HG02798 (cell line): ENCODE data around the gene CETP.
"Not testable (repeated sequence)": the region's sequence is repeated elsewhere in the genome, so short reads cannot be mapped to it uniquely, and the experiment has no call there.

ENCODE experiments used
- ATAC-seq: cut with Tn5 transposase; IDR thresholded peaks from one replicate; pipeline ENCODE4 v1.9.1; 2021; ENCODE audit warnings: mild to moderate bottlenecking; ENCODE audit not compliant: unreplicated experiment, poor library complexity

The CETP gene

GRCh38 chr16:56950881-56951771 lies 10.6 kb upstream of the CETP start:
- ATAC-seq = peak; percentile 43

DNA sequence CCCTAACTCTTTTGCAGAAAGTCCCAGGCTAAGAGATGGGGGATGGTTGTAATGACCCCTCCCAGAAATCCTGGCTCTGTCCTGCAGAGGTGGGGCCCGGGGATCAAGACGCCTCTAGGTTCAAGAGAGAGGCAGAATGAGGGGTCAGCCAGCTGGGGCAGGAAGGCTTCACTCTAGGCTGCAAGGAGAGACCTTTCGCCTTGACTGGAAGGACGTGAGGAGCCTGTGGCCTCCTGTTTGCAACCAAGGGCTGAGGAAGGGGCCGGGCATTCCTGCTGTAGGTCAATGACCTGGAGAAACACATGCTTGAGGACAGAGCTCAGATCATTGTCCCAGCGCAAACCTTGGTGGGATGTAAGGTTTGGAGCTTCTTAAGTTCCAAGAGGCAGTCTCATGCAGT lies 8.7 kb upstream of the CETP start:
- ATAC-seq = no peak

DNA sequence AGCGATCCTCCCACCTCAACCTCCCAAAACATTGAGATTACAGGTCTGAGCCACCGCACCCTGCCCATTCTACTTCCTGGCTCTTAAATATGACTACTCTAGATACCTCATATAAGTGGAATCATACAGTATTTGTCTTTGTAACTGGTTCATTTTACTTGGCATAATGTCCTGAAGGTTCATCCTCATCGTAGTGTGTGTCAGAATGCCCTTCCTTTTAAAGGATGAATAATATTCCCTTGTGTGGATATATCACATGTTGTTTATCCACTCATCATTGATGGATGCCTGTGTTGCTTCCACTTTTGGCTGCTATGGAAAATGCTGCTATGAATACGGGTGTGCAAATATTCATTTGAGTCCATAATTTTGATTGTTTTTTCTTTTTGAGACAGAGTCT lies 5.7 kb upstream of the CETP start:
- ATAC-seq = no peak

GRCh38 chr16:56956756-56957155 lies 5.0 kb upstream of the CETP start:
- ATAC-seq = no peak

GRCh38 chr16:56960681-56961281 lies 969 bp upstream of the CETP start:
- ATAC-seq = no peak

DNA sequence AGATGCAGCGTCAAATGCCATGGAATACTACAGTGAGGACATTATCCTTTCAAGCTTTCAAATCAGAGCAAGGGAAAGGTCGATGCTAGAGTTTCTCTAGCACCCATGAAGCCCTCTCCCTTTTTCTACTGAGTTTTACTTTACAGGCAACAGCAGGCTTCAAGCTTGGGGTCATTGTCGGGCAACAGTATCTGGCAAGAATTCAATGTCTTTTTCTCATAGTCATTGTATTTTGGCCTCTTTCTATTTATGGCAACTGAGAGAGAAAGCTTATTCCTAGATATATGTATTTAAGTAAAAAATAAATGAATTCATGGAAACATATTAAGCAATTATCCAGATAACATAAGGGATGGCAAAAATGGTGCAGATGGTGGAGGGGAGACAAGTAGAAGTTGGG lies 364 bp upstream of the CETP start:
- no peak for ATAC-seq

DNA sequence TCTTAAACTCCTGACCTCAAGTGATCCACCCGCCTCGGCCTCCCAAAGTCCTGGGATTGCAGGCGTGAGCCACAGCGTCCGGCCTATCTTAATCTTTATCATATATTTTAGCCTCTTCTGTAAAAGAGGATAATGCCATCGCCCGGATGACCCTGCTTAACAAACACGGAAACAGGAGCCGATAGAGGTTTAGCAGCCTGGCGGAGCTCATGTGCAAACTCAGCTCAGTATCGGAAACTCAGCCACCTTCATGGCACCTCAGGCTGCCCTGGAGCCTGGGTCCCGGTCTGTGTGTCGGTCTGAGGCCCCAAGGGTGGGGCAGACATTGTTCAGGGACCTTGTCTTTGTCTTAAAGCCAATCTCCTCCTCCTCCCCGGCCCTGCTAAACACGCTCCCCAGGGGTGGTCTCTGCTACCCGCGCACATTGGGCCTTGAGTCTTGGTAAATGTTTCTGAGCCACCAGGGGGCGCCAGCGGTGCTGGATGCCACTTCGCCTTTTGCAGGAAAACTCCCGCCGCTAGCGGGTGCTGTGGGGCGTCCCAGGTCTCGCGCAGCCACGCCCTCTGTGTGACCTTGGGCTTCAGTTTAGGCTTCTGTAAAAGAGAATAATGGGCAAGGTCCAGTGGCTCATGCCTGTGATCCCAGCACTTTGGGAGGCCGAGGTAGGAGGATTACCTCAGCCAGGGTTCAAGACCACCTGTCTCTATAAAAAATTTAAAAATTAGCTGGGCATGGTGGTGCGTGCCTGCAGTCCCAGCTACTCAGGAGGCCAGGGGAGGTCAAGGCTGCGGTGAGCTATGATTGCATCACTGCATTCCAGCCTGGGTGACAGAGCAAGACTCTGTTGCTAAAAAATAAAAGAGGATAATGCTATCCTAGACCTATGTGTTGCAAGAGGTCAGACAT lies 2.7 kb downstream of the CETP start:
- peak; percentile 76 for ATAC-seq

- no peak for ATAC-seq
These were observed 3.7 kb downstream of the CETP start for GRCh38 chr16:56965149-56966092.

GRCh38 chr16:56966093-56966475 lies 4.3 kb downstream of the CETP start:
- no peak for ATAC-seq

- ATAC-seq = no peak
These were observed 6.0 kb downstream of the CETP start for GRCh38 chr16:56967733-56968132.

DNA sequence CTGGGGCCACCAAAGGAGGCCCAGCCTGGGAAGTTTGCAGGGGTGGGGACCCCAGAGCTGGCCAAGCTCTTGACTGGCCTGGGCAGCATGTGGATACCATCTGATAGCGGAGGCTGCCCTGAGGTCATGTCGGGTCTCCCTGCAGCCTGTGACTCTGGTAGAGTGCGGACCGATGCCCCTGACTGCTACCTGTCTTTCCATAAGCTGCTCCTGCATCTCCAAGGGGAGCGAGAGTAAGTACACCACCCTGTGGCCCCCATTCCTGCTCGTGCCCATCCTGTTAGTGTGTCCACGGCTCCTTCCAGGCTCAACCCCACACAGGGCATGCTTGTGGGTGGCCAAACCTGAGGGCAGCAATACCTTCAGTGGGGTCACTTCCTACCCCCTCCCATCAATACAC lies 8.0 kb downstream of the CETP start:
- no peak for ATAC-seq

DNA sequence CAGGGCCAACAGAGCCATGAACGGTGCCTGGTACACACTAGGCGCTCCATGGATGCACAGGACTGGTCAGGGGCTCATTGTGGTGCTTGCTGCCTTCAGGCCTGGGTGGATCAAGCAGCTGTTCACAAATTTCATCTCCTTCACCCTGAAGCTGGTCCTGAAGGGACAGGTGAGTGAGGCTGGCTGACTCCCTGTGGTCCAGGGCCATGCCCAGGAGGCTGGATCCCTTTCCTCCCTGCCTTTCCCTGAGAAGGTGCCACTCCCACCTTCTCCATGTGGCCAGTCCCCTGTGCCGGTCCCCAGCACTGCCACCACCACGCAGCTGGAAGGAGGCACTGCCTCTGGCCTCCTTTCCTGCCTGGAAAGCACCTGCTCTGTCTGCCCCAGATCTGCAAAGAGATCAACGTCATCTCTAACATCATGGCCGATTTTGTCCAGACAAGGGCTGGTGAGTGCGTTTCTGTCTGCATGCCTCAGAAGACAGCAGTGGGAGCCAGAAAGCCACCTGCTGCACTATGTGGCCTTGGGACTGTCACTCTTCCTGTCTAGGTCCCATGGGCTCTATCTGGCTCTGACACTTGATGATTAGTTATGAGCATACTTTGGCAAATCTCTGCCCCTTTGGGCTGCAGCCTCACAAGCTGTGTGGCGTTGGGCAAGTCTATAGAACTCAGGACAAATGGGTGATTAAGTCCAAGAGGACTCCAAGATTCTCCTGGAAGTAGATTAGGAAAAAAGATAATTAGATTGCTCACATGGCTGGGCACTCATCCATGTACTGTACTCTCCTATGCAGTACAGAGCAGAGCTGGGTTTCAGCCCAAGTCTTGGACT lies 9.4 kb downstream of the CETP start:
- peak; percentile 76 for ATAC-seq

DNA sequence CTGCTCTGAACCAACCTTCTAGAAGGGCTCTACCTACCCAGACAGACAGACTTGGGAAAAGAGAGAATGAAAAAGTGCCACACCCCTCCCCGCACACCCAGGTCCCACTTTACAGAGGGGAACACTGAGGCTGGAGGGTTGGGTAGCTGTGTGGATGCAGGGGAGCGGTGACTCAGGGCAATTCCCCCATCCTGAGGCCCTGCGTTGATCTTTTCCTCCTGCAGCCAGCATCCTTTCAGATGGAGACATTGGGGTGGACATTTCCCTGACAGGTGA lies 10.0 kb downstream of the CETP start:
- ATAC-seq = no peak

- ATAC-seq = no peak
These were observed 10.9 kb downstream of the CETP start for GRCh38 chr16:56972403-56973293.

DNA sequence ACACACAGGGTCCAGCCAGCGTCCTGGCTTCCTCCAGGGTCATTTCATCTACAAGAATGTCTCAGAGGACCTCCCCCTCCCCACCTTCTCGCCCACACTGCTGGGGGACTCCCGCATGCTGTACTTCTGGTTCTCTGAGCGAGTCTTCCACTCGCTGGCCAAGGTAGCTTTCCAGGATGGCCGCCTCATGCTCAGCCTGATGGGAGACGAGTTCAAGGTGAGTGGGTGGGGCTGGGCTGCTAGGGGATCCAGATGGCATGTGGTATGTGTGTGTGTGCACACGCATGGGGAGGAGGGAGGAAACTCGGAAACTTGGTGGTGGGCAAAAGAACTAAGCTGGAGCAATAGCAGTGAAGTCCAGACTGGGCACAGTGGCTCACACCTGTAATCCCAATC lies 11.5 kb downstream of the CETP start:
- no peak for ATAC-seq

GRCh38 chr16:56973899-56974298 lies 12.1 kb downstream of the CETP start:
- ATAC-seq = not testable (repeated sequence)

DNA sequence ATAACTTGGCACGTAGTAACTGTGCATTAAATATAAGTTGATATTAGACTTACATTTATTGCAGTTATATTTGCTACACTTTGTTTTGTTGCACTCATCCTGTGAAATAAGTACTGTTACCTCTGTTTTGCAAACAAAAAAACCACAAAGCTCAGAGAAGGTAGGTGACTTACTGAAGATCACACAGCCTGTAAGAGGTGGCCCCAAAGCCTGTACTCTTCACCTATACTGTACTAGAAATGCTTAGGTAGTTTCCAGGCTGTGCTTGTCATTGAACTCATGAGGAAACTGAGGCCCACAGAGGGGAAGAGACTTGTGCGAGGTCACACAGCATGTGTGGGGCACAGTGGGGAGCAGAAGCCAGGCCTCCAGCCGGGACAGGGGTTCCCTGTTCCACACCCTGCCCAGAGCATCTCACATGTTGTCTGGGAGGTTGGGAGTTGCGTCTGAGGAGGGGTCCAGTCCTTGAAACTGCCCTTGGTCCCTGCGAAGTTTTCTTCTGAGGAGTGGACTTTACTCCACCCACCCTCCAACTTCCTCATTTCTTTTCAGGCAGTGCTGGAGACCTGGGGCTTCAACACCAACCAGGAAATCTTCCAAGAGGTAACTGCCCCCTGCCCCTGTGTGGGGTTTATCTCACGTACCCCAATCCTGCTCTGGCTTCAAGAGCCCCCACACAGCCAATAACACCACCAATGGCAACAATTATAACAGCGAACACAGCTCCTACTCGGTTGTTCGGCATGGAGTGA lies 13.0 kb downstream of the CETP start:
- no peak for ATAC-seq

GRCh38 chr16:56975714-56976113 lies 14.0 kb downstream of the CETP start:
- no peak for ATAC-seq
